Spinal cord (tissue), 10 donors: Measurements from ENCODE around the gene IQCE. TPM values are rescaled to one million over a fixed set of nuclear protein-coding genes. Genes with fewer than 3 reads are reported as not detected.
"Not testable (repeated sequence)": the region's sequence is repeated elsewhere in the genome, so short reads cannot be mapped to it uniquely, and the experiment has no call there.

ENCODE experiments used
- DNase-seq, 6 donors: peaks; one replicate each; pipeline versions ENCODE4 v3.0.0 to v3.0.0-alpha.2; 2013 to 2015; ENCODE audit warnings: low spot score in 6 of 6, low read depth in 4 of 6
- H3K27ac ChIP-seq: one replicate; pipeline ENCODE4 v1.5.1; 2013; ENCODE audit warnings: low read depth, low read length, control low read depth
- H3K27me3 ChIP-seq: one replicate; pipeline ENCODE4 v1.6.1; 2013; ENCODE audit warnings: low read length; ENCODE audit not compliant: control insufficient read depth, insufficient read depth
- H3K36me3 ChIP-seq: one replicate; pipeline ENCODE4 v1.6.1; 2013; ENCODE audit warnings: low read length; ENCODE audit not compliant: control insufficient read depth, insufficient read depth
- H3K4me1 ChIP-seq: one replicate; pipeline ENCODE4 v1.6.1; 2013; ENCODE audit warnings: low read length; ENCODE audit not compliant: control insufficient read depth, insufficient read depth
- H3K4me3 ChIP-seq: one replicate; pipeline ENCODE4 v1.5.1; 2013; ENCODE audit warnings: low read depth, low read length, control low read depth
- H3K9me3 ChIP-seq: one replicate; pipeline ENCODE4 v1.6.1; 2013; ENCODE audit warnings: low read length; ENCODE audit not compliant: control insufficient read depth, insufficient read depth
- WGBS: methylation state at CpG from one replicate; pipeline ENCODE4 v1.1.5; 2013; ENCODE audit warnings: missing lambda C conversion rate; ENCODE audit not compliant: insufficient coverage; 5-methylcytosine and 5-hydroxymethylcytosine counted together
- polyA plus RNA-seq, 2 donors: library from polyadenylated mRNA; unstranded; fragments of 120-200 nt; gene quantifications; one replicate each; pipeline ENCODE4 v1.2.1, GENCODE V29; 2013; ENCODE audit not compliant: insufficient read length in 2 of 2
- total RNA-seq, 2 donors: library from RNA; depleted of rRNA in 1 of 2; stranded (reverse); fragments of 120-200 nt in 1 of 2; fragments of >200 nt in 1 of 2; gene quantifications; one replicate each; pipeline versions ENCODE4 v1.2.3 to v1.2.4, GENCODE V29; 2013 to 2014
- donor health status: healthy.

Gene IQCE
- total and polyA plus RNA-seq, 4 donors = 13.5 to 47.1 (median 31.7) TPM

DNA sequence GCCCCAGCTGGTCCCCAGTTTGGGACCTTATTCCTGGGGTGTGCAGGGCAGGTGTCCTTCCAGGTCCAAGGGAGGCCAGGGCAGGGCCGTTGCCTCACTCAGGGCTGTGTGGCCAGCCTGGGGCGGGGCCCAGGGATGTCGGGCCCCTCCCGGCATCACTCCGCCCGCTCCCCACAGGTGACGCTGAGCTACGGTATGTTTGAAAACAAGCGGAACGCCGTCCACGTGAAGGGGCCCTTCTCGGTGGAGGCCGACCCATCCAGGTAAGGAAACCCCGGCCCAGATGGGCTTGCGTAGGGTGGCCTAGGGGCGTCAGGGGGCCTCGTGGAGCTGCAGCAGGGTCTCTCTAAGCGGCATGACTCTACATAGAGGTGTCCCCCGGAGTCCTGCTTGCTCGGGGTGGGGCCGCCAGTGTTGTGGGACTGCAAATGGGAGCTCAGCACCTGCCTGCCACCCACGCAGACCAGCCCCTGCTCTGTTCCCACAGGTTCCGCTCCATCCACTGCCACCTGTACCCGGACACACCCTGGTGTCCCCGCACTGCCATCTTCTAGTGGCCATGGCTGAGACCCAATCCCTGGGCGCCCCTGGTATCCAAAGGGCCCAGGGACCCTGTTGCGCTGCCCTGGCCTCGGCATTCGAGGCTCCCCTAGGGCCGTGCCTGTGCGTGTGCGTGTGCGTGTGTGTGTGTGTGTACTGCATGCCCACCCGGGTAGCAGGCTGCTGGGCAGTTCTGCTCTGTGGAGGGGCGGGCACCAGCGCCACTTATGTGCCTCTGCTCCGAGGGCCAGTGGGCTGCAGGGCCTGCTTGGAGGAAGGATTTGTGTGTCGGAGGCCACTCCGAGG, 31.9 kb upstream of the IQCE start:
- 86% methylated on average over 40 of the region's 40 CpGs for whole genome bisulfite sequencing
- H3K9me3 ChIP-seq = no peaks in the 10 kb centered on the region
- peaks cover 9% of the 10 kb centered on the region for H3K27me3 ChIP-seq
- no peak for DNase-seq
- H3K27ac ChIP-seq = no peak overlapping the region
- peaks cover 65% of the 10 kb centered on the region for H3K36me3 ChIP-seq
- H3K4me1 ChIP-seq = peaks cover 99% of the 10 kb centered on the region
- H3K4me3 ChIP-seq = no peak overlapping the region

DNA sequence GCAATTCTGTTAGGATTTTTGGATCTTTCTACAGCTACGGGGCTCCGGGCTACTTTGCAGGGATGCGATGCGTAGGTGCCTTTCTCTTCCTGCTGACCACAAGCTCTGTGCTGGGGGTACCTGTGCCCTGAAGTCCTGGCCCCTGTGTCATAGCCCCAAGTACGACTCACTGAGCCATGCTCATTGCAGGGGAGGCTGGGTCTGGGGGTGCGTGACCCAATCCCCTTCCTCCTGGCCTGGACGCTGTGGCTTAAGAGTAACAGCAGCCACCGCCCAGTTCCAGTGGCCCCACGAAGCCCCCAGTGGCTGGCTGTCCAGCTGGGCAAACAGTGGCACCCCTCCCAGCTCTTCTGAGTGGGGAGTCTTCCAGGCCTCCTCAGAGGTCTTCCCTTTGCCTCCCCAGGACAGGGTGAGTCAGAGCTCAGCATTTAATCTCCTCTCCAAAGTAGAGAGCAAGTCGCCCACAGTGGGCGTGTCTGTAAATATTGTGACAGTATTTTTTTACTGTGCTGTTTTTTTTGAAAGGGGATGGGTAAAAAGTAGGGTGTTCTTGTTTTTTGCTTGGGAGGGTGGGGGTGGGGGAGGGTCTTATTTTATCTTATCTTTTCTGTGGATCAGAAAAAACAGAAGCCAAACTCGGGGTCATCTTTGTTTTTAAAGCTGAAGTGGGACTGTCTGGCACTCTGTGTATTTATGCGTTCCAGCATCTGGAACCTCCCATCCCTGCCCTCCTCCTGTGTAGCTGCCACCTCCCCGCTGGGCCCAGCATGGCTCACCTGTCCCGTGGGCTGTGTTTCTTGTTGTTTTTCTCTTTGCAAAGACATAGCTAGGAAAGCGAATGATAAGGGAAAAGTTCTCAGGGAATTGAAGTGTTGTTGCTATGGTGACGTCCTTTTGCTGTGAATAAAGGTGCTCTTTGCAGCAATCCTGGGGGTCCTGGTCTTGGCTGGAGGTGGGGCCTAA, 31.0 kb upstream of the IQCE start:
- peaks cover 95% of the 10 kb centered on the region for H3K4me1 ChIP-seq
- H3K27ac ChIP-seq = no peak overlapping the region

DNA sequence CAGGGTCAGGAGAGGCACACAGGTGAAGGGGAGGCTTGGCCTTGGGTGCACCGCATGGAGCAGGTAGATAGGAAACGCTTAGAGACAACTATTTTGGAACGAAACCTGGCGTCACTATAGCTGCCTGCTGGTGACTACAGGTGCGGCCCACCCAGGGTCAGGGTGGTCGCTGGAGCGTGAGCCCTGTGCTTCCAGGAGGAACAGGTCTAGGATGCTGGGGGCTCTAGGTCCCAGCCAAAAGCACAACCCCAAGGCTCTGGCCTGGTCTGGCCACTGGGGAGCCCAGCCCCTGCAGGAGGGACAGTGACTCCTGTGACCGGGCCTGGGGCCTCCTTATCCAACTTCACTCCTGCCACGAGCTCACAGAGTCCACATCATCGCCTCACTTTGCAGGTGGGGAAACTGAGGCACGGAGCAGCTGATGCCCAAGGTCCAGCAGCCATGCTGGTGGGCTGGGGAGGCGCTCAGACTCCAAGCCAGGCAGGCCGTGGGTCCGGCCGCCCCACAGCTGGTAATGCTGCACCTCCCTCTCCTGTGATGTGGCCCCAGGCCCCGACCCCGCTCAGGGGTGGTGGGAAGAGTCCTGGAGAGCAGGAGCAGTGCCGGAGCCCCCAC, 30.2 kb upstream of the IQCE start:
- 79% methylated on average over 14 of the region's 18 CpGs for WGBS
- Histone ChIP-seq H3K27ac (no peak overlapping the region), H3K4me1 (peaks cover 87% of the 10 kb centered on the region)

More for the DNA sequence above, 31.0 kb upstream of the IQCE start:
- WGBS = 63% methylated on average over 13 of the region's 17 CpGs
- DNase-seq = peak in 1 of 6 donors; percentile 75
- H3K36me3 ChIP-seq = peaks cover 62% of the 10 kb centered on the region
- no peaks in the 10 kb centered on the region for H3K27me3 ChIP-seq
- no peaks in the 10 kb centered on the region for H3K9me3 ChIP-seq
- no peak overlapping the region for H3K4me3 ChIP-seq

DNA sequence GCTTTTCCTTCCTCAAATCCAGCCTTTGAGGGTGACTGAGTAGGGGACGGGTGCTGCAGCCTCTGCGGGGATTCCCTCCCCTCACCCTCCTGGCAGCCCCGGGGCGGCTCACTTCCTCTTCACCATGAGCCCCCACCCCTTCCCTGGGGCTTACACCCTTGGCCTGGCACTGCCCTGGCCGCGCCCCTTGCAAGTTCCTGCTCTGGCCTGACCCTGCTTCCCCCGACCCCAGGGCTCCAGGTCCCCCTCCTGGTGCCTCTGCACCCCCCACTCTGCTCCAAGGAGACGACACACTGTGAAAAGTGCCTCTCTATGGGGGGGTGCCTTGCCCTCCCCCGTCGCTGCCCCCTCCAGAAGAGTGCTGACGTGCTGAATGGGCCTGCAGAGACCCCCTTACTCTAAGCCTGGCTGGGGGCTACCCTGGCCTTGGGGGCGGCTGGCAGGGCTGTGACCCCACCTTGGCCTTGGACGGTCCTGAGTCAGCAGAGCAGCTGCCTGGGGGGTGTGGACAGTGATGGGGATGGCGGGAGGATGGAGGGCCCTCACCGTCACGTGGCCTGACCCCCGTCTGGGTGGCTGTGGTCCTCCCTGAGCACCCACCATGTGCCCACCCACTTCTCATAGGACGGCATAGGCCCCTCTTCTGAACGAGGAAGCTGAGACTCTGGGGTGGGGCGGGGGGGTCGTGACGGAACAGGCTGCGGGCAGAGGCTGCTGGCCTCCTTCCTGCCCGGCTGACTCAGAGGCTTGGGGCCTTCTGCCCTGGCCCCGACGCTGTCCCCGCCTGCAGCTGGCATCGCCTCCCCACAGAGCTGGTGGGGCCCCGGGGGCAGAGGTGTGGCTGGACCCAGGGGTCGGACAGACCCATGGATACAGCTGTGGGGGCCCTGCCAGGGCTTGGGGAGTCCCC, 29.4 kb upstream of the IQCE start:
- Histone ChIP-seq H3K4me3 (no peak overlapping the region), H3K27me3 (no peaks in the 10 kb centered on the region), H3K9me3 (no peaks in the 10 kb centered on the region), H3K4me1 (peaks cover 79% of the 10 kb centered on the region), H3K27ac (peak overlapping the region; percentile 33), H3K36me3 (peaks cover 54% of the 10 kb centered on the region)
- no peak for DNase-seq
- 54% methylated on average over 16 of the region's 30 CpGs for WGBS

More for the DNA sequence above, 30.2 kb upstream of the IQCE start:
- H3K4me3 ChIP-seq = no peak overlapping the region
- H3K9me3 ChIP-seq = no peaks in the 10 kb centered on the region
- peaks cover 57% of the 10 kb centered on the region for H3K36me3 ChIP-seq
- H3K27me3 ChIP-seq = no peaks in the 10 kb centered on the region
- DNase-seq = no peak

DNA sequence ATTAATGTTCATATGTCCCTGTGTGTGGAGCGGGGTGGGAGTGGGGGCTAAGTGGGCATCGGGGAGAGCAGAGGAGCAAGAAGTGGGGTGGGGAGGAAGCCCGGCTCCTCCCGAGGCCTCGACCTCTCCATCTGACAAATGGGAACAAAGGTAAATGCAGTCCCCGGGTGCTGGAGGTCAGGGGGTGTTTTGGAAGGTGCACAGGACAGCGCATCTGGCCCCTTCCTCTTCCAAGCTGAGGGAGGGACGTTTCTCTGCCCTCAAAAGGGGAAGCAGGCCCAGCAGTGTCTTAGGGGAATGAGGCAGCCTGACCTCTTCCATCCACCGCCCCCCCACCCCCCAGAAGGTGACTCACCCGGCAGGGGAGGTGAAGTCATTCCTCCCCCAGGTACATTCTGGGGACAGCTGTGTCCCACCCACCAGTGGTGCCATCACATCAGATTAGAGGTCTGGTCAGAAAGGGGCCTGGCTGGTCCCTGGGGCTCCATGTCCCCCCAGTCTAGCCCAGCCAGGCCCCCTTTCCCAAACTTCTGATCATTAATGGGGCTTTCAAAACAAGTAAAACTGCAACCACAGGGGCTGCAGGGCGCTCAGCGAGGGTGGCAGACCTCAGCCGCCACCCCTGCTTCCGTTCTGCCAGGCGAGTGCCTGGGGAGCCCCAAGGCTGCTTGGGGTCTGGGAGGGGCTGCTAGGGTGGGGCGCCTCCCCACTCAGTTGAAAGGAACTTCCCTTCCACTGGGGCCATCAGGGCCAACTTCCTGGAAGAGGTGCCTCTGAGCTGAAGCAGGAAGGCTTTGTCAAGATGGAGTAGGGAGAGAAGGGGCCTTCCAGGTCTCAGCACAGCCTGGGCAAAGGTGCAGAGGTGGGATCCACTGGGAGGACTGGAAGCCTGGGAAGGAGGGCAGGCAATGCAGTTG, 28.4 kb upstream of the IQCE start:
- no peaks in the 10 kb centered on the region for H3K9me3 ChIP-seq
- no peak overlapping the region for H3K4me3 ChIP-seq
- peaks cover 45% of the 10 kb centered on the region for H3K36me3 ChIP-seq
- peaks cover 70% of the 10 kb centered on the region for H3K4me1 ChIP-seq
- no peaks in the 10 kb centered on the region for H3K27me3 ChIP-seq
- DNase-seq = no peak
- WGBS = 56% methylated on average over 10 of the region's 16 CpGs
- H3K27ac ChIP-seq = peak overlapping the region; percentile 33

DNA sequence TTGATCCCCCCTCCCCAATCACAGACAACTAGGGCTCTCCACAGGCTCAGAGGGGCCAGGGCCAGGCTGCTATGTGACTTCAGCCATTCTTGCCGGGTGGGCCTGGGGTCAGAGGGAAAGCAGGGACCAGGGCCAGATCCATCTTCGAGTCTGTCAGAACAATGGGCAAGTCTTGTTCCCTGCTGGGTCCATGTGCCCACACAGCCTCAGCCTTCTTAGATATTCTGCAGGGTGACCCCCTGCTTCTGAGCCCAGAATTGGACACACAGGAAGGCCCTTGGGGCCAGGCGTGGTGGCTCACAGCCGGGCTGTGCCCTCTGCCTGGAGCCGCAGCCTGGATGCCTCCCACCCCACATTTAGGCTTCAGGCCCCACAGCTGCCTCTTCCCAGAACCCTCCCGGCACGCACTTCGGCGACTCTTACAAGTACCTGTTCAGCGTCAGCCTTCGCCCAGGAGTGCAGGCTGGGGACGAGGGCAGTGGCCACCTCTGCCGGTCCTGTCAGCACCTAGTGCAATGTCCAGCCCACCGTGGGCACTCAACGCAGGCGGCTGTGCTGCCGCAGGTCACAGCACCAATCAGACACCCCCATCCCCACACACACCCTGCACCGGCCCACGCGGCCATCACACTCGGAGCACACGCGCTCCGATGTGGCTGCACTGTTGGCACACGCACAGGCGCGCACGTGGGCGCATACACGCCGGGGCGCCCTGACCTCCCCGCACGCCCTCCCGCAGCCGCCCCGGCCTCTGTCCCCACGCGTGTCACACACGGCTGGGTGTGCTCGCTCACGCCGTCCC, 27.6 kb upstream of the IQCE start:
- H3K27ac ChIP-seq, H3K4me3 ChIP-seq, H3K27me3 ChIP-seq, H3K9me3 ChIP-seq: not testable (repeated sequence)
- peaks cover 61% of the 10 kb centered on the region for H3K4me1 ChIP-seq
- peak in 2 of 6 donors; percentile 41 to 50 for DNase-seq
- 17% methylated on average over 25 of the region's 43 CpGs for WGBS
- peaks cover 36% of the 10 kb centered on the region for H3K36me3 ChIP-seq

DNA sequence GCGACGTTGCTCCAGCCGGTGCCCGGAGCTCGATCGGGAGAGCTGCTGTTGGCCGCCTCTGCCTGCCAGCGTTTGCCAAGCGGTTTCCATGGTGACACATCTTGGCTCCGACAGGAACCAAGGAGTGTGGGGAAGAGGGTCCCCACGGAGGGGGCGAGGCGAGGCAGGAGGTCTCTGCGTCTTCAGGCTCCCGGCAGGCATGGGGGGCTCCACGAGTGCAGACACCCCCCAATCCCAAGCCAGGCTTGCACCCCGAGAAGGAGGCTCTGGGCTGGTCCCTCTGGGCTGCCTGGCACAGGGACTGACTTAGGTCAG, 27.0 kb upstream of the IQCE start:
- Histone ChIP-seq H3K4me1 (peaks cover 56% of the 10 kb centered on the region), H3K36me3 (peaks cover 31% of the 10 kb centered on the region)
- WGBS = no CpG with 5 or more reads among the region's 17 CpGs
- not testable (repeated sequence) for H3K27me3 ChIP-seq, H3K9me3 ChIP-seq, H3K27ac ChIP-seq, H3K4me3 ChIP-seq
- DNase-seq = peak in 2 of 6 donors; percentile 49 to 69
